ENCODE results near the gene GNG12. TPM values are rescaled to one million over a fixed set of nuclear protein-coding genes. Genes with fewer than 3 reads are reported as not detected.

Gene GNG12
- total and polyA plus RNA-seq, 9 of the 15 experiments (the other 6 are each of a cell fraction or from before 2014, with no cell fraction given): 2.6 to 6.0 (median 4.1) TPM

GRCh38 chr1:67834246-67834877, 1.1 kb upstream of the GNG12 start:
- H2AFZ ChIP-seq (ENCODE audit: low read depth, low read length): no peak overlapping the region
- ATAC-seq (no peak), DNase-seq (ENCODE audit: extremely low read depth in 1 of 4, low spot score in 3 of 4) (no peak), FAIRE-seq (no peak)
- H3K9ac ChIP-seq (ENCODE audit: insufficient read depth in 1 of 2, low read depth in 2 of 2, low read length in 2 of 2): no peak overlapping the region
- no peak overlapping the region for H3K27ac ChIP-seq (ENCODE audit: extremely low read depth, low read depth, low read length)
- no peaks in the 10 kb centered on the region for H3K9me1 ChIP-seq (ENCODE audit: control insufficient read depth, insufficient read depth, low read length)
- no peak overlapping the region for H3K4me3 ChIP-seq
- intact Hi-C loops (cut with micrococcal nuclease): loop anchor here (5.0 kb wide), 2 partner anchors 67 to 297 kb away; no protein-coding TSS in a partner anchor
- ChIA-PET CTCF (ENCODE audit: low intra/inter-chr PET ratio) (no interaction called here), POLR2A (interaction anchor here (0.6 kb wide), 1 partner anchor 109 kb away, joined by 3 read pairs; no protein-coding TSS in a partner anchor)
- in situ Hi-C loops (cut with MboI): no loop called here
- no TSS peak for BruUV-seq (replicated peaks)
- no peaks in the 10 kb centered on the region for H3K9me3 ChIP-seq (replicated peaks; ENCODE audit: control insufficient read depth, insufficient read depth, low read depth, low read length)
- H4K20me1 ChIP-seq (replicated peaks; ENCODE audit: control insufficient read depth, insufficient read depth, low read length): no peaks in the 10 kb centered on the region
- peaks cover 21 to 29% of the 10 kb centered on the region in 2 experiments for H3K27me3 ChIP-seq (ENCODE audit: control insufficient read depth in 2 of 2, insufficient read depth in 2 of 2, low read length in 2 of 2)
- H3K79me2 ChIP-seq (ENCODE audit: control insufficient read depth, insufficient read depth, low read length): no peaks in the 10 kb centered on the region
- H3K36me3 ChIP-seq (ENCODE audit: control insufficient read depth, insufficient read depth, low read length): no peaks in the 10 kb centered on the region
- 22% methylated on average over 4 of the region's 4 CpGs for WGBS (ENCODE audit: insufficient coverage, low coverage, missing lambda C conversion rate)
- no peak overlapping the region for H3K4me2 ChIP-seq (ENCODE audit: insufficient read depth, low read length)
- peaks cover 0 to 18% of the 10 kb centered on the region in 2 experiments; a peak in 3 of 5 replicates for H3K4me1 ChIP-seq (replicated peaks in 1 of 2; ENCODE audit: control insufficient read depth in 2 of 2, insufficient read depth in 2 of 2, low read length in 2 of 2)
- TF ChIP-seq ZNF609 (CRISPR knock-in tag; IDR thresholded peaks at IDR 0.05; ENCODE audit: borderline replicate concordance) (no peak), ELF4 (CRISPR knock-in tag; IDR thresholded peaks at IDR 0.05) (no peak), KDM2B (CRISPR knock-in tag; IDR thresholded peaks at IDR 0.05) (no peak), ZNF217 (CRISPR knock-in tag; IDR thresholded peaks at IDR 0.05) (no peak), PPARD (CRISPR knock-in tag; IDR thresholded peaks at IDR 0.05) (no peak), HDAC1 (IDR thresholded peaks at IDR 0.05) (no peak), MYC (IDR thresholded peaks at IDR 0.05; ENCODE audit: low read depth, low read length) (no peak), MYC (CRISPR knock-in tag; IDR thresholded peaks at IDR 0.05; ENCODE audit: borderline replicate concordance, low read depth) (no peak), PRPF4 (IDR thresholded peaks at IDR 0.05; ENCODE audit: insufficient read depth, low read depth, low read length, poor library complexity, severe bottlenecking) (no peak), HNRNPLL (IDR thresholded peaks at IDR 0.05; ENCODE audit: low read depth, low read length, poor library complexity, severe bottlenecking) (no peak), ZNF354B (CRISPR knock-in tag; IDR thresholded peaks at IDR 0.05) (no peak), NR1H2 (CRISPR knock-in tag; IDR thresholded peaks at IDR 0.05) (no peak), ARID2 (IDR thresholded peaks at IDR 0.05) (no peak), RHOXF2B (CRISPR knock-in tag; conservative IDR thresholded peaks at IDR 0.05) (no peak), MLX (CRISPR knock-in tag; conservative IDR thresholded peaks at IDR 0.05) (no peak), GTF2E2 (tag; IDR thresholded peaks at IDR 0.05) (no peak), CHD4 (IDR thresholded peaks at IDR 0.05; ENCODE audit: insufficient read depth, insufficient replicate concordance, low read depth, low read length, poor library complexity, severe bottlenecking) (no peak), ZNF436 (CRISPR knock-in tag; IDR thresholded peaks at IDR 0.05) (no peak)

All from K562 (cell line).